Kidney epithelial cell (primary cell): ENCODE measurements around the gene MOK. TPM values are rescaled to one million over a fixed set of nuclear protein-coding genes. Genes with fewer than 3 reads are reported as not detected.
A peak's percentile ranks its signal among the peaks of the same experiment; 100 is the strongest.

Experiments used
- DNase-seq: peaks from one replicate; pipeline ENCODE4 v3.0.0-alpha.2; 2010; ENCODE audit warnings: low read depth
- H3K27me3 ChIP-seq: 2 replicates; pipeline ENCODE4 v1.6.0; 2011; ENCODE audit warnings: low read length; ENCODE audit not compliant: control insufficient read depth, insufficient read depth
- H3K36me3 ChIP-seq: 2 replicates; pipeline ENCODE4 v1.5.1; 2011; ENCODE audit warnings: low read length; ENCODE audit not compliant: control insufficient read depth, insufficient read depth
- H3K4me3 ChIP-seq: 2 replicates; pipeline ENCODE4 v1.5.1; 2011; ENCODE audit warnings: low read depth, mild to moderate bottlenecking, control low read depth, low read length
- CTCF ChIP-seq: IDR thresholded peaks from 2 replicates; pipeline ENCODE4 v1.5.1; 2011; ENCODE audit warnings: mild to moderate bottlenecking, moderate library complexity, low read length, control low read depth, inconsistent platforms; ENCODE audit not compliant: insufficient read depth, poor library complexity, severe bottlenecking
- total RNA-seq: library from RNA; depleted of rRNA; stranded (reverse); fragments of >200 nt; gene quantifications from 2 replicates; pipeline ENCODE4 v1.2.3, GENCODE V29; 2015

The MOK gene
- total RNA-seq, 1 donor from 2014 or later: 5.1 TPM

DNA sequence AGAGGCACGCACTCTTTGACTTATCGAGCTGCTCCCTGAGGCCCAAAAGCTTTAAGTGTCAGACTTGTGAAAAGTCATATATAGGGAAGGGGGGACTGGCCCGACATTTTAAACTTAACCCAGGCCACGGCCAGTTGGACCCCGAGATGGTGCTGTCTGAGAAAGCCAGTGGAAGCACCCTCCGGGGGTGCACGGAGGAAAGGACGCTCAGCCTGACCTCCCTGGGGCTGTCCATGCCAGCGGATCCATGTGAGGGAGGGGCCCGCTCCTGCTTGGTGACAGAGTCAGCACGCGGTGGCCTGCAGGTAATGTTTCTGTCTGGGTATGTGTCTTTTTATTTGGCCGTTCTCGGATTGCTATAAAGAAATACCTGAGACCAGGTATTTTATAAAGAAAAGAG lies 21.6 kb upstream of the MOK start:
- H3K27me3 ChIP-seq: no peaks in the 10 kb centered on the region
- H3K36me3 ChIP-seq: no peaks in the 10 kb centered on the region
- no peak overlapping the region for H3K4me3 ChIP-seq
- DNase-seq: no peak
- no peak for TF ChIP-seq CTCF

DNA sequence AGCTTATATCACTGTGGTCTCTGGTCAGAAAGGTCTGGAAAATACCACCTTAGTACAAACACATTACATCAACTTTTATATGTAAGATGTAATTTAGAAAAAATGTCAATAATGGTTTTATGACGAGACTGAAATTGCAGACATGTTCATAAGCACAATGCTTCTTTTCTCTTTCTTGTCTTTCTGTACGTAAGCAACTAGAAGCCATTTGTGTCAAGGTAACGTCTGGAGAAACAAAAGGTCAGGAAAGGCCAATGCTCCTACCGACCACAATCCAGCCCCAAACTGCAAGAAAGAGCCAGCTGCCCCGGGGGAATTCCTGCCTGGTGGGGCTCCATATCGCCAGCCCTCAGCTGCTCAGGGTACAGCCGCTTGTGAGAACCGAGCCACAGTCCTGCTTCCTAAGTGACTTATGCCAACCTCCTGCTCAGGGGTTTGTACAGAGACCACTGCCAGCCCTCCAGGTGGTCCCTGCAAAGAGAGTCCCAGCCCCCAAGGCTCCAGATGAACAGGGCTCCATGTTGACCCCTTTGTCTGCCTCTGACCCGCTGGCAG lies 20.9 kb upstream of the MOK start:
- no peaks in the 10 kb centered on the region for H3K27me3 ChIP-seq
- no peaks in the 10 kb centered on the region for H3K36me3 ChIP-seq
- H3K4me3 ChIP-seq: no peak overlapping the region
- DNase-seq: no peak
- no peak for TF ChIP-seq CTCF

GRCh38 chr14:102323102-102323501 lies 18.1 kb upstream of the MOK start:
- H3K27me3 ChIP-seq: no peaks in the 10 kb centered on the region
- H3K36me3 ChIP-seq: no peaks in the 10 kb centered on the region
- TF ChIP-seq CTCF: peak; percentile 89
- DNase-seq: peak; percentile 23
- no peak overlapping the region for H3K4me3 ChIP-seq

DNA sequence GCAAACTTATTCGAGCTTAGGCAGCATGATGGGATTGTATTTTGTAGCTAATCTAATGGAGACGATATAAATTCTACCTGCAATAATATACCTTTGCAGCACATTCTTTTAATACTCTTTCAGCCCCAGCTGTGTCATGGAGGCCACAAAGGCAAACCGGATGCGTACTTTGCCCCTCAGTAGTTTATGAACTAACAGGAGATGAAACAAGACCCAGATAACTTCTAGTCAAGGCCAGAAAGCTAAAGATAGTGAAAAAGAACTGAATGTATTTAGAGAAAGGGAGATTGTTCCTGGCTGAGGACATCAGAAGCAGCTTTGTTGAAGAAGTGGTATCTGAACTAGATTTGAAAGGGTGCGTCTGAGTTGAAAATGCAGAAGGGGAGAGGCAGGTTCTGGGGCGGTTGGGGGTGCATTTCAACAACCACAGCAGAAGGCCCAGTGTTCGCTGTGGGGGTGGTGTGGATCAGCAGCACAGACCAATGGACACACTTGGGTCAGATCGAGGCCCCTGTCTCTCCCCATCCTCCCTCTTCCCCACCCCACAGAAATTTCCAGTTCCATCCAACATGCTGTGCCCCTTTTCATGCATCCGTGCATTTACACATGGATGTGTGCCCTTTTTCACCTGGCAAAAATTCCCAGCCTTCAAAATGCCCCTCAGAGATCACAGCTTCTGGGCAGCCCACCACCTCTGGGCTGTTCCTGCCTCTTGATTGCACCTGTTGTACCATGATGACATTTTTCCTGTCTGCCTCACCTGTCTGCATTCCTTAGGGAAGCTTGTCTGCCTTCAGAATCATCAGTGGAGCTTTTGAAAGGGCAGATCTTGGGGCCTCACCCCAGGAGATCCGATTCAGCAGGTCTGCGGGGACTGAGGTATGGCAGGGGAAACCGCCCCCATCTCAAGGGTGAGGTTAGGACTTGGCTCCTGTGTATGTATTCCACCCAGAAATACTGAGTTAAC lies 16.8 kb upstream of the MOK start:
- no peak overlapping the region for H3K4me3 ChIP-seq
- H3K27me3 ChIP-seq: no peaks in the 10 kb centered on the region
- DNase-seq: no peak
- H3K36me3 ChIP-seq: no peaks in the 10 kb centered on the region
- TF ChIP-seq CTCF: no peak

DNA sequence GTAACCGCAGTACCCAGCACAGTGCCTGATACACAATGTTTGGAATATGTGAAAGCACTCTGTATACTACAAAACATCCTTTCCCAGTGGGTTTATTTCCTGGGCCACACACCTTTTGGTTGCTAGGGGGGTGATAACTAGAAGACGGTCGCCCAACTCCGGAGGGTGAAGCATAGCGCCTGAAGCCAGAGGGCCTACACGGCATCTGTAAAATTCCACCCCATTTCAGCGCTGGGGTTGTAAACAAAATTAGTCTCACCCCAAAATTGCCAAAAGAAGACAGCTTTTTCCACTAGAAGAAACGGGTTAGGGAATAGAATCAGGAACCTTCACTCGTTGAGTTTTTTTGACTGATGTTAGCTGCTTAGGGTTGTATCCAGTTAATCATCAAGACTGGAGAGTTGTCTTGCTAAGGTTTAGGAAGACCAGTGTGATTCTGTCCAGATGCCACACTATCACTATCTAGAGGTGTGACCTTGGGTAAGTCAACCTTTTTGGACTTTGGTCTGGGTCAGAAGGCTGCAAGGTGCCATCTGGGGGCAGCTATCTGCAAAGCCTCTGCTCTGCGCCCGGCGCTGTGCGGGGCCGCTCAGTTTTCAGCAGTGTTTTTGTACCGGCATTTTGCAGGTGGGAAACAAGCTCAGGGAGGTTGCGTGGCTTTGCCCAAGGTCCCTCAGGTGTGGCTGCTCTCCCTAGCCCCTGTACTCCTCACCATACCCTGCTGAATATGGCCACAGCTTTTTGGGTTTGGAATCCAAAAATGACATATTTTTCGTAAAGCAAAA lies 15.9 kb upstream of the MOK start:
- no peak for TF ChIP-seq CTCF
- no peak for DNase-seq
- no peaks in the 10 kb centered on the region for H3K27me3 ChIP-seq
- no peaks in the 10 kb centered on the region for H3K36me3 ChIP-seq
- H3K4me3 ChIP-seq: peak overlapping the region; percentile 86
